ENCODE results near the gene DKC1. TPM values are rescaled to one million over a fixed set of nuclear protein-coding genes. Genes with fewer than 3 reads are reported as not detected.

DKC1 gene
- total RNA-seq, 1 experiment from 2014 or later: 54.4 TPM

DNA sequence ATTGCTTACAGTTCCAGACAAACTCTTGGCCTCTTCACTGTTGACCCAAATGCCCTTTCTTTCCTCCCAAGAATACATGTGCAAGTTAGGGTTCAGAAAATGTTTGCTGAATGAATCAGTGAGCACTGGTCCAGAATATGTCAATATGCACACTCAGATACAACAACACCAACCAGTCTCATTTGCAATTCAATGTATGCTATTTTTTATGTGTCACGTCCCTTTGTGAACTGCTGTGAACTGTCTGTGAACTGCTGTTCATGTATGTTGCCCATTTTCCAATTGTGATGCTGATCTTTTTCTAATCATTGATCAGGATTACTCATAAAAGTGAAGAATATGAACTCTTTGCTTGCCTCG lies 29.6 kb upstream of the DKC1 start:
- DNase-seq (ENCODE audit: low read depth, low spot score): no peak
- in situ Hi-C loops (cut with HindIII; ENCODE audit: low pct_unique_long_range_greater_than_20kb, low sequenced_read_pairs): no loop called here

DNA sequence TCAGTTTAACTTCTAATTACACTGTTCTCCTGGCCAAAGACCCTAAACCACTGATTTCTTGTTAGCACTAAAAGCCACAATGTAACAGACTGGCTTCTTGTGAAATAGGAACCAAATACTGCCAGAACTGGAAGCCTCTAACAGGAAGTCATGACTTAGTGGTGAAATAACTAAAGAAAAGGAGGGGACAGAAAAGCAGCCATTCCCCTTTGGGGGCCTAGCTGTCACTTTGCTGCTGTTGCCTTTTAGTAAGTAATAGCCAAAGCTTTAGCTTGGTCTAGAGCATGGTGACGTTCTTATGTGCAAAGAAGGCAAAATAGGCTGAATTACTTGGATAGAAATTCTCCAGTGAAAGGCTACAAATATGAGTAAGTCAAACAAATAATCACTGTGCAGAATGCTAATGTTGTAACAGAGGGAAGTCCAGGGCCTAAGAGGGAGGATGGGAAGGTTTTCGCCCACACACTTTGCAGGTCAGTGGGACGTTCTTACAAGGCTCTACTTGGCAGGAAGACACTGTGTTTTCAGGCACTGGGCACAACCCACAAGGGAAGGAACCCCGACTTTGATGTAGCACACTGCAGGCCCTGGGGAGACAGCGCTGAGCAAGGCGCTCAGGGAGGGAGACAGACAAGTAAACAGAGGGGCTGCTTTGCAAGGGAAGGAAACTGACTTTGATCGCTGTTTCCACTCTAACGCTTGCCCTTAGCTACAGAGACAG lies 28.4 kb upstream of the DKC1 start:
- DNase-seq (ENCODE audit: low read depth, low spot score): no peak

DNA sequence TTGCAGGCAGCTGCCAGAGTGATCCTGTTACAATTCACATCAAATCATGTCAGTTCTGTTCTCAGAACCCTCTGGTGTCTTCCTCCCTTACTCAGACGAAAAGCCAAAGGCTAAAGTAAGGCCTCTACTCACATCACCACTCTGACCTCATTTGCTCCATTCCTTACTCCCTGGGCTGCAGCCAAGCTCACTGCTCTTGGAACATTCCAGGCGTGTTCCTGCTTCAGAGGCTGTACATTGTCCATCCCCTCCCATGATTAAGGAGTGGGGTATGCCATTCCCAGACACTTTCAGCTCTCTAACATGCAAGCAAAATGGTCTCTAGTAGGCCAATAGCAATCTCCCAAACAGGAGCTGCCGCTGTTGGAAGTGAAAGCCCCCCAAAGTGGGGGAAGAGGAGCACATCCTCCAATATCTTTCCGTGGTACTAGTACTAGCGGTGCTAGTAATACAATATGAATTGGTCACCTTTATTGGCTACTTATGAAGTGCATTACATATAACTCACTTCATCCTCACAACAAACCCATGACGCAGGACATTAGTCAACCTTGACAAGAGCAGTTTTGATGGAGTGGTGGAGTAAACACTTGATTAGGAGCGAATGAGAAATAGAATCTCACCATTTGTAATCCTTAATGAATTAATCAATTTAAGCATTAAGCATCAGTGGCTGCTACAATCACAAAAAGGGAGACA lies 26.8 kb upstream of the DKC1 start:
- DNase-seq (ENCODE audit: low read depth, low spot score): no peak
- in situ Hi-C loops (cut with HindIII; ENCODE audit: low pct_unique_long_range_greater_than_20kb, low sequenced_read_pairs): no loop called here

More for the DNA sequence above, 28.4 kb upstream of the DKC1 start:
- in situ Hi-C loops (cut with HindIII; ENCODE audit: low pct_unique_long_range_greater_than_20kb, low sequenced_read_pairs): no loop called here

DNA sequence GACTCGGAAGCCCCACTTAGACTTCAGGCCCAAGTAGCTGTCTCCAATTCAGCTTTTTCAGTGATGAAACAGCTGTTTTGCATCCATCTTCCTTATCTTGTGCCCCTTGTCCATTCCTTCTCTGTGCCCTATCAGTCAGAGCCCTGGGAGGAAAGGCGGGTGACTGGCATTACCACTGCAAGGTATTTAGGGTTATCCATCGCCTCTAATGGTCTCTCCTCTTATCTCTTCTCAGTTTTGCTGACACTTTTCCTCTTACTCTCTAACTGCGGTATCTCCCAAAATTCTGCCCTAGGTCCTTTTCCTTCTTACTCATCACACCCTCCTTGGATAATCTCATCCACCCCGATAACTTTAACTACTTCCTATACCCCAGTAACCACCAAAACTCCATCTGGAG lies 25.5 kb upstream of the DKC1 start:
- in situ Hi-C loops (cut with HindIII; ENCODE audit: low pct_unique_long_range_greater_than_20kb, low sequenced_read_pairs): no loop called here
- DNase-seq (ENCODE audit: low read depth, low spot score): no peak

DNA sequence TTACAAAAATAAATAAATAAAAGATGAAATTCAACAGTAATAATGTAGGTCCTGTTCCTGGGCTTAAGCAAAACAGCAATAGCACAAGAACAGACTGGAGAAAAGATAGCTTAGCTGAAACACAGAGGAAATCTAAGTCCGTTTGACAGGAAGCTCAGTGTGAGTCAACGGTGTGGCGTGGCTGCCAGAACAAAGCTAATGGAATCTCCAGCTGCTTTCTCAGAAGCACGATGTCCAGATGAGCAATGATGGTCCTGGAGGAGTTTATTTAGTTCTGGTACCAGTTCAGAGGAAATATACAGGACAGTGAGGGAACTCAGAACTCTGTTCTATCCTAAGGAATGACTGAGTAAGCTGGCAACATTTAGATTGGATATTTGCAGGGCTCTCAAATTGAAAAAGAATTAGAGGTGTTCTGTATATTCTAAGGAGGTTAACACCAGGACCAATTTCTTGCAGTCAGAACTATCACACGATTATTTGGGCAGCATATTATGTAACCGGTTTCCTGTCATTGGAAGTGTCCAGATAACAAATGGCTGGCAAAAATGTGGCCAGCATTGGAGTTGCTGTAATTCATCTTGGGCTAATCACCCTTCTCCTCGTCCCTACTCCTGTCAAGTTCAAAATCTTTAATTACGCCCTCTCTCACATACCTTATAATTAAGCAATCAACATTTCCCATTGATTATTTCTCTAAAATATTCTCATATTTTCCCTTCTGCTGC lies 24.5 kb upstream of the DKC1 start:
- DNase-seq (ENCODE audit: low read depth, low spot score): no peak
- in situ Hi-C loops (cut with HindIII; ENCODE audit: low pct_unique_long_range_greater_than_20kb, low sequenced_read_pairs): no loop called here

DNA sequence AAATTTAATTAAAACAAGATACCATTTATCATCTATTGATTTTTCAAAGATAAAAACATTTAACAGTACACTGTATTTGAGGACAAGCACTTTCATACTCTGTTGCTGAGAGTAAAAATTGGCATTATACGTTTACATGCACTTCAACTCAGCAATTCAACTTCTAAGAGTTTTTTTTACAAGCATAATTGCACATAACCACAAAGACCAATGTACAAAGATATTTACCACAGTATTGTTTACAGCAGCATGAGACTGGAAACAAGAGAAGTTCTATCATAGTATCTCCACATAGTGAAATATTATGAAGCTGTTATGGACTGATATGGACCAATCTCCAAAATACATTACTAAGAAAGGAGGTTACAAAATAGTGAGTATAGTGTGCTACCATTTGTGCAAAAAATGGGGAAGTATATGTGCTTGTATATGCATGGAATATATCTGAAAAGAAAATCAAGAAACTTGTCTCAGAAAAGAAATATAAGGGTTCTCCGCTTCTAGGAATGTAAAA lies 22.7 kb upstream of the DKC1 start:
- no peak for DNase-seq (ENCODE audit: low read depth, low spot score)
- in situ Hi-C loops (cut with HindIII; ENCODE audit: low pct_unique_long_range_greater_than_20kb, low sequenced_read_pairs): no loop called here

DNA sequence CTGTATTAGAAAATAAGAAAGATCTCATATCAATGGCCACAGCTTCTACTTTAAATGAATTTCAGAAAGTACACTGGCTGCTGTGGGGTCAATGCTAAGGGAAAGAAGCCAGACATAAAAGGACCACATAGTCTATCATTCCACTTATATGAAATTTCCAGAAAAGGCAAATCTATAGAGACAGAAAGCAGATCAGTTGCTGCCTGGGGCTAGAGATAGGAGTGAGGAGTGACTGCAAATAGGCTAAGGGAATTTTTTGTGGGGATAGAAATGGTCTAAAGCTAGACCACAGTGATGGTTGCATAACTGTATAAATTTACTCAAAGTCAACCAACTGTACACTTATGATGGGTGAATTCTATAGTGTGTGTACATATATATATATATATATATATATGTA lies 20.1 kb upstream of the DKC1 start:
- DNase-seq (ENCODE audit: low read depth, low spot score): no peak
- in situ Hi-C loops (cut with HindIII; ENCODE audit: low pct_unique_long_range_greater_than_20kb, low sequenced_read_pairs): no loop called here

DNA sequence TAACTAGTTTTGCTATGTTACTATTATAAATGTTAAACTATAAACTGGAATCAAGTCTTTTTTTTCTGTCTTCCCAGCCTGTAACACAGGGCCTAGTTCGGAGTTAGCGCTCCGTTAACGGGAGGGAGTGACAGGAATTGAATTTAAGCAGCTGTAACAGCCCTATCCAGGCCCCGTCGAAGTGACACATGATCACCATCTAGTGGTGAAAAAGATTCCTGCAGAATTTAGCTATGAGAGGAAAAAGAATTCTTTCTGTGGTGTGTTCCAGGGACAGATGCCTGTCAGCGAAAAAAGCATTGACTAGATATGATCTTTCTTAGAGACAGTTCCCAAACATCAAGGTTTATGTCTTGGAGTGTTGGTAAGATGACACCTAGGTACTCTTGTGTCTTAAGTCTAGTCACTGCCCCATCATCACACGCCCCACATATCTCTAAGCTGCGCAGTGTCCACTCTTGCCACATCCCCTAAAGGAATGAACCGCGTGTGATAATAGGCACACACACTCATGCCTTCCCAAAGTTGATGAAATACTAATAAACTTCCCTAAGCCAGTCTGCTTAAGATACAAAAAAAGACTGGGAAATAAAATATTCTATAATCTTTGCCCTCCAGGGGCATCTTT lies 13.8 kb upstream of the DKC1 start:
- peak; percentile 69 for DNase-seq (ENCODE audit: low read depth, low spot score)
- in situ Hi-C loops (cut with HindIII; ENCODE audit: low pct_unique_long_range_greater_than_20kb, low sequenced_read_pairs): no loop called here

DNA sequence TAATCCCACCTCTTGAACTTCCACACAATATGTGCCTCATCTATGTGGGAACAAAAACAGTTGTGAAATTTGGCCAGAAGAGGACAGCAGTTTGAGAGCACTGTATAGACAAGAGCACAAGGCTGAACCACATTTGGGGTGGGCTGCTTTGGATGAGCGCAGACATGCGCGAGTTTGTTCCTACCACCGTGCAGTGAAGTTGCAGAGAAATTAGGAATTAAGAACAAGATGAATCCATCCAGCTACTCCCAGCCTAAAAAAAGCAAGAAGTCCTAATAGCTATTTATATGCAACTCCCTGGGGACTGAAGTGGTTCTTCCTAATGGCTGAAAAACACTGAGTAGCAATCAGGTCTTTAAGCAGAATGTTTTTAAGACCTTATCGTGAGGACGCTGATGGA lies 12.8 kb upstream of the DKC1 start:
- in situ Hi-C loops (cut with HindIII; ENCODE audit: low pct_unique_long_range_greater_than_20kb, low sequenced_read_pairs): no loop called here
- DNase-seq (ENCODE audit: low read depth, low spot score): no peak

DNA sequence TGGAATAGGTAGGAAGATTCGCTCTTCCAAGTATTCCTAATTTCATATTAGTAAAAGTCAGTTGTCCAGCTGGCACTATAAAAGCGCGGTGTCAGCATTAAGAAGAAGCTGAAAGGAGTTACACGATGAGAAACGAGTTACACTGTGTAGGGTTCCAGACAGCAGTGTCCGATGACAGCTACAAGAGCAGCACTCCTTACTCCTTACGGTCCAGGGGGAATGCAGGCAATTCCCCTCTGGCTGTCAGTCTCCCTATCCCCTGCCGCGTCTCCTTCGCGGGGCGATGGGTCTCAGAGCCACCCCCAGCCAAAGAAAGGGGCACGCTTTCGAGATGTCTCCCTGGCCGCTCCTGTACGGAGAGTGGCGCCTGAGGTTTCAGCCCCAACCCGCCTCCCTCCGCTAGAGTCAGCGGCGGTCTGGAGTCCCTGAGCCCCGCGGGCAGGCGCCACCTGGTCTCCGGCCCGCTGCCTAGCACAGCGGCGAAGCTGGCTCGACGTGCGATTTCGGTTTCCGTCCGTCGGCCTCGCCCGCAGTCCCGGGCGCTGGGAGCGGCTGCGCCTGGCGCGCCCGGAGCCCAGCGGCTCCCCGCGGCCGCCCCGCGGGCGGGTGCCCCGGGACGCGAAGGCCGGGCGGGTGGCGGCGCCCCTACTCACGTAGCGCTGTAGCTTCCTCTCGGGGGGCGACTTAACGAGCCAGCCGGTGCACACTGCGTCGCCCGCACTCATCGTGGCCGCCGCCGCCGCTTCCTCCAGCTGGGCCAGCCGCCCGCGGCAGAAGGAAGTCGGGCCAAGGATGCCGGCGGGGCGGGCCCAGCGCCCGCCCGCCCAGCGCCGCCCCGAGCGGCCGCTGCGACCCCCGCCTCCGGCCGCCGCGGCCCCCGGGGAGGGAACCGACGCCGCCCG lies 12.1 kb upstream of the DKC1 start, which contains the start of gene GAB3:
TSS of gene GAB3 (minus strand) at position 777 of the 902 bp plus-strand sequence. CDS start at position 725, 52 bp downstream.
- DNase-seq (ENCODE audit: low read depth, low spot score): no peak
- in situ Hi-C loops (cut with HindIII; ENCODE audit: low pct_unique_long_range_greater_than_20kb, low sequenced_read_pairs): no loop called here

DNA sequence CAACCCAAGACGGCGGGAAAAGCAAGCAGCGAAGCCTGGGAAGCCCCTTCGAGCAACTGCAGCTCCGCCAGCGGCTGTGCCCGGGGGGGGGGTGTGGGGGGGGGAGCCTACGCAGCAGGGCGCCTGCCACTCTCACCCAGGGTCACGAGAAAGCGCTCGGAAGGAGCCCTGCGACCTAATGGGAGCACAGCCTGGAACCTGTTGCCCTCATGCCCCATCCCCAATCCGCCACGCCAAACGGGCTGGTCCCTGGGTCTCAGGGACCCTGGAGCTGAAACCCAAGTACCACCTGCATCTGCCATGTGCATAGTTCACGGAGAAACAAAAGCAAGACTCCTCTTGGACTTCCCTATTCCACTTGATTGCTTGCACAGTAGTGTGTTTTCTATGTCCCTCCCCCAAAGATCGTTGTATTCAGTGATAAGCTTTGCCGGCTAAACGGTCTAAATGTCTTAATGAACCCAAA lies 11.4 kb upstream of the DKC1 start:
- in situ Hi-C loops (cut with HindIII; ENCODE audit: low pct_unique_long_range_greater_than_20kb, low sequenced_read_pairs): no loop called here

DNA sequence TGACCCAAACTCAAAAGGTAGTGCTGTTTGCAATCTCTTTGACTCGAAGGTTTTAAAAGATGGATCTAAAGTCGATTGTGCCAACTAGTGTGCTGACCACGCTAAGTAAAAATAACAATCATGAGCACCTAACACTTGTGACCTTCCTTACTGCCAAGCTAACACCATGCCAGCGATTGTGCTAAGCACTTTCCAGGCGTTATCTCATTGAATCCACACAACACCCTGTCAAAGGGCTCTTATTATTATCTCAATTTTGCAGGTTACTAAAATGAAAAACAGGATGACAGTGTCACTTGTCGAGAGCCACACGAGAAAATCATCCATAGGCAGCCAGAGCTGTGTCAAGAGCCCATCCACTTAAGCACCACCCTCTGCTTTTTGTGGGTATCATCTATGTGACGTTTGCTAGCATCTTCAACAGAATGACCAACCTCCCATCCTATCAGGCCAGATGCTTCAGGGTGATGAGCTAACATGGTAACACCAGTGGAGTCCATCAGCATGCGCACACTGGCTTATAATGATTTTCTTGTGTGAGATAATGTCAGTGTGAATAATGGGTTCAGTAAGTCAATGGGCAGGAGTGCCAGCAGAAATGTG lies 10.9 kb upstream of the DKC1 start:
- in situ Hi-C loops (cut with HindIII; ENCODE audit: low pct_unique_long_range_greater_than_20kb, low sequenced_read_pairs): no loop called here
- DNase-seq (ENCODE audit: low read depth, low spot score): no peak

More for the DNA sequence above, 11.4 kb upstream of the DKC1 start:
- no peak for DNase-seq (ENCODE audit: low read depth, low spot score)

DNA sequence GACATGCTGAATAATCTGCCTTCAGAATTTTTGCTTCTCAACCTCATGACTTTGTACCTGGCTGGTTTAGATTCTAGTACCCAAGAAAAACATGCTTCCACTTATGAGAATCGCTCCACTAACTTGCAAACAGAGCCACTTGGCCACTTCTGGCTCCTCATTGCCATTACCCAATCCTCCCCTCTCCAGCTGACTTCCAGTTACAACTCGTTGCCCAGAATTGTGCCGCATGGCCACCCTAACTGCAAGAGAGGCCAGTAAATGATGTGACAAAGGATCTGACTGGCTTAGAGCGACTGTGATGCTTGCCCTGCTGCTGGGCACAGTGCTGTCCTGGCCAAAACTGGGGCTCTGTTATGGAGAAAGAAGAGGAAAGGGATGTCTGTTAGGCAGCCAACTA lies 4.0 kb upstream of the DKC1 start:
- in situ Hi-C loops (cut with HindIII; ENCODE audit: low pct_unique_long_range_greater_than_20kb, low sequenced_read_pairs): no loop called here
- DNase-seq (ENCODE audit: low read depth, low spot score): no peak

DNA sequence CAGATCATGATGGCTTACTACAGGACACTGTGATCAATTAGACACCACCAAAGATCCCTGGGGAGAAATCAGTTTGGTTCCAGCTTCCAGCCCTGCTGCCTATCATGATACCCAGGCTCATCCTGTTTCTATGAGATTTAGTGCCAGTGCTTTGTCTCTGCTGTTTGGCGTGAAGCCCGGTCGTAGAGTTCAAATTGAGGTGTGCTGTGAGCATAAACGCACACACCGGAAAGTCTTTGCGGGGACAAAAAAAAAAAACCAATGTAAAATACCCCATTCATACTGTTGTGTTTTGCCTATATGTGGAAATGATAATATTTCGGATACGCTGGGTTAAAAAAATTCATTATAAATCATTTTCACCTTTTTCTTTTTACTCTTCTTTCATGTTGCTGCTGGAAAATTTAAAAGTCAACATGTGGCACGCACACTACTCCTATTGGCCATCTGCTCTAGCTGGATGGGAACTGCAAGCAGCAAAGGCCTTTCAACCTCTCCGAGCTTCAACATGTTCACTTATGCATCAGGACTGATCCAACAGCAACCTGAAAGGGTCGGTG lies 607 bp upstream of the DKC1 start:
- in situ Hi-C loops (cut with HindIII; ENCODE audit: low pct_unique_long_range_greater_than_20kb, low sequenced_read_pairs): no loop called here

DNA sequence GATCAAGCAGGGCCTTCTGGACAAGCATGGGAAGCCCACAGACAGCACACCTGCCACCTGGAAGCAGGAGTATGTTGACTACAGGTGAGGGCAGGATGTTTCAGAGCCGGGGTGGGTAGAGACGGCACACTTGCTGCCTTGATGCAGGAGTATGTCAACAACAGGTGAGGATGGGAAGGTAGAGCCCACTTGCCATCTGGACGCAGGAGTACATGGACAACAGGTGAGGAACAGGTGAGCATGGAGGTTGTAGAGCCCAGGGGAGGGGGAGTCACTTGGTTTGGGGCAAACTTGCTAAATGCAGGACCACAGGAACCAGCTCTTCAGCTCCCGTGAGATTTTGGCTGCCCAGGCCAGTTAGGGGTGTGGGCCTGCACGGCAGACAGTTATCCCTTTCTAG lies 12.0 kb downstream of the DKC1 start:
- in situ Hi-C loops (cut with HindIII; ENCODE audit: low pct_unique_long_range_greater_than_20kb, low sequenced_read_pairs): no loop called here
- DNase-seq (ENCODE audit: low read depth, low spot score): no peak

More for the DNA sequence above, 607 bp upstream of the DKC1 start:
- no peak for DNase-seq (ENCODE audit: low read depth, low spot score)

Measured in SK-MEL-5 (cell line).